ENCODE data around the gene MRPS6. TPM values are rescaled to one million over a fixed set of nuclear protein-coding genes. Genes with fewer than 3 reads are reported as not detected.
A peak's percentile ranks its signal among the peaks of the same experiment; 100 is the strongest.

MRPS6 gene
- total RNA-seq, 1 experiment from 2014 or later: 55.1 TPM

GRCh38 chr21:34061983-34062382, 11.4 kb upstream of the MRPS6 start:
- Histone ChIP-seq H3K9me3 (ENCODE audit: control insufficient read depth in 1 of 2, insufficient read depth in 1 of 2, low read depth in 1 of 2, low read length in 2 of 2) (no peaks in the 10 kb centered on the region), H3K79me2 (ENCODE audit: insufficient read depth, low read length) (no peaks in the 10 kb centered on the region), H3K4me1 (ENCODE audit: control insufficient read depth in 1 of 2, insufficient read depth in 2 of 2, low read length in 2 of 2) (no peaks in the 10 kb centered on the region), H2AFZ (ENCODE audit: low read depth, low read length, poor library complexity, severe bottlenecking) (peak overlapping the region; percentile 51), H3K27ac (ENCODE audit: low read depth, low read length) (no peak overlapping the region), H3K27me3 (ENCODE audit: insufficient read depth, low read length) (no peaks in the 10 kb centered on the region), H3K4me2 (ENCODE audit: low read length) (no peak overlapping the region), H3K9me2 (ENCODE audit: insufficient read depth) (no peaks in the 10 kb centered on the region), H3K4me3 (replicated peaks in 1 of 2; ENCODE audit: low read depth in 1 of 2, low read length in 2 of 2) (no peak overlapping the region), H3K36me3 (ENCODE audit: control insufficient read depth in 1 of 2, insufficient read depth in 2 of 2, low read length in 2 of 2) (no peaks in the 10 kb centered on the region), H4K20me1 (ENCODE audit: insufficient read depth) (no peaks in the 10 kb centered on the region), H3K9ac (ENCODE audit: low read length) (no peak overlapping the region)
- peak; percentile 54 for DNase-seq (ENCODE audit: low read depth, low spot score)
- POLR2A ChIA-PET: no interaction called here
- RAD21 ChIA-PET (ENCODE audit: low non-redundant PET in 1 of 2, low total read pairs in 2 of 2, uncharacterized antibody in 2 of 2, unreplicated experiment in 2 of 2): no interaction called here
- ATAC-seq: peak; percentile 95
- CTCF ChIA-PET: interaction anchor here (1.2 kb wide), 1 partner anchor 22 kb away, joined by 7 read pairs; no protein-coding TSS in a partner anchor
- TF ChIP-seq SP1 (IDR thresholded peaks at IDR 0.05; ENCODE audit: low read depth): peak; percentile 55
- TF ChIP-seq ZNF274 (IDR thresholded peaks at IDR 0.05; ENCODE audit: low read depth, low read length): no peak
- TF ChIP-seq MAX (IDR thresholded peaks at IDR 0.05): 0 out of 2 replicates have a peak, but pooled peaks have one; percentile 18
- intact Hi-C loops (cut with micrococcal nuclease): no loop called here
- no TSS peak for BruUV-seq (replicated peaks)

- Histone ChIP-seq H3K4me1 (ENCODE audit: control insufficient read depth in 1 of 2, insufficient read depth in 2 of 2, low read length in 2 of 2) (no peaks in the 10 kb centered on the region), H3K9ac (ENCODE audit: low read length) (no peak overlapping the region), H3K4me3 (replicated peaks in 1 of 2; ENCODE audit: low read depth in 1 of 2, low read length in 2 of 2) (no peak overlapping the region), H3K27me3 (ENCODE audit: insufficient read depth, low read length) (no peaks in the 10 kb centered on the region), H3K36me3 (ENCODE audit: control insufficient read depth in 1 of 2, insufficient read depth in 2 of 2, low read length in 2 of 2) (no peaks in the 10 kb centered on the region), H3K27ac (ENCODE audit: low read depth, low read length) (no peak overlapping the region), H3K9me3 (ENCODE audit: control insufficient read depth in 1 of 2, insufficient read depth in 1 of 2, low read depth in 1 of 2, low read length in 2 of 2) (no peaks in the 10 kb centered on the region), H4K20me1 (ENCODE audit: insufficient read depth) (no peaks in the 10 kb centered on the region), H3K4me2 (ENCODE audit: low read length) (no peak overlapping the region), H3K79me2 (ENCODE audit: insufficient read depth, low read length) (no peaks in the 10 kb centered on the region), H3K9me2 (ENCODE audit: insufficient read depth) (no peaks in the 10 kb centered on the region), H2AFZ (ENCODE audit: low read depth, low read length, poor library complexity, severe bottlenecking) (no peak overlapping the region)
- no TSS peak for BruUV-seq (replicated peaks)
- no peak for ATAC-seq
- intact Hi-C loops (cut with micrococcal nuclease): no loop called here
- ChIA-PET CTCF (no interaction called here), POLR2A (no interaction called here), RAD21 (ENCODE audit: low non-redundant PET in 1 of 2, low total read pairs in 2 of 2, uncharacterized antibody in 2 of 2, unreplicated experiment in 2 of 2) (no interaction called here)
- no peak for DNase-seq (ENCODE audit: low read depth, low spot score)
- TF ChIP-seq ATF3 (IDR thresholded peaks at IDR 0.05): no peak
- no peak for TF ChIP-seq POLR2A (IDR thresholded peaks at IDR 0.05; ENCODE audit: borderline replicate concordance, extremely low read depth, insufficient read depth, insufficient read length)
- no peak for TF ChIP-seq SRF (IDR thresholded peaks at IDR 0.05; ENCODE audit: low read depth)
- TF ChIP-seq YY1 (IDR thresholded peaks at IDR 0.05; ENCODE audit: extremely low read depth, insufficient replicate concordance, low read depth, low read length): no peak
- no peak for TF ChIP-seq CEBPB (IDR thresholded peaks at IDR 0.05; ENCODE audit: low read depth)
- TF ChIP-seq RAD21 (IDR thresholded peaks at IDR 0.05; ENCODE audit: low read depth): no peak
- no peak for TF ChIP-seq CTCF (IDR thresholded peaks at IDR 0.05 in 2 of 3, conservative IDR thresholded peaks at IDR 0.05 in 1 of 3; ENCODE audit: borderline replicate concordance in 1 of 3, insufficient read depth in 1 of 3, low read depth in 2 of 3, low read length in 2 of 3)
- no peak for TF ChIP-seq MAX (IDR thresholded peaks at IDR 0.05)
- no peak for TF ChIP-seq EZH2phosphoT487 (IDR thresholded peaks at IDR 0.05; ENCODE audit: borderline replicate concordance)
- no peak for TF ChIP-seq REST (IDR thresholded peaks at IDR 0.05; ENCODE audit: low read depth)
- no peak for TF ChIP-seq SP1 (IDR thresholded peaks at IDR 0.05; ENCODE audit: low read depth)
- no peak for TF ChIP-seq ZNF274 (IDR thresholded peaks at IDR 0.05; ENCODE audit: low read depth, low read length)
- TF ChIP-seq ZFX (IDR thresholded peaks at IDR 0.05): no peak
- TF ChIP-seq POLR2AphosphoS5 (IDR thresholded peaks at IDR 0.05; ENCODE audit: low read depth, low read length): no peak
Measured at GRCh38 chr21:34065027-34065426, 8.4 kb upstream of the MRPS6 start.
